Stimulated activated naive CD8-positive, alpha-beta T cell treated with anti-CD3 and anti-CD28 coated beads, Interleukin-15, Interleukin-2, amounts not matched to agents 100 U/mL and 50 U/mL, for 24 hours (primary cell): Measurements from ENCODE around the gene GPR55.

ENCODE experiments used
- ATAC-seq: fragments of 150-1000 bp; cut with Tn5 transposase; one replicate; pipeline ENCODE4 v1.10.0; 2021
- DNase-seq: peaks from one replicate; pipeline ENCODE4 v3.0.0; 2021

The GPR55 gene

GRCh38 chr2:230868161-230868946, 56.7 kb downstream of the GPR55 start:
- ATAC-seq (no peak), DNase-seq (no peak)

DNA sequence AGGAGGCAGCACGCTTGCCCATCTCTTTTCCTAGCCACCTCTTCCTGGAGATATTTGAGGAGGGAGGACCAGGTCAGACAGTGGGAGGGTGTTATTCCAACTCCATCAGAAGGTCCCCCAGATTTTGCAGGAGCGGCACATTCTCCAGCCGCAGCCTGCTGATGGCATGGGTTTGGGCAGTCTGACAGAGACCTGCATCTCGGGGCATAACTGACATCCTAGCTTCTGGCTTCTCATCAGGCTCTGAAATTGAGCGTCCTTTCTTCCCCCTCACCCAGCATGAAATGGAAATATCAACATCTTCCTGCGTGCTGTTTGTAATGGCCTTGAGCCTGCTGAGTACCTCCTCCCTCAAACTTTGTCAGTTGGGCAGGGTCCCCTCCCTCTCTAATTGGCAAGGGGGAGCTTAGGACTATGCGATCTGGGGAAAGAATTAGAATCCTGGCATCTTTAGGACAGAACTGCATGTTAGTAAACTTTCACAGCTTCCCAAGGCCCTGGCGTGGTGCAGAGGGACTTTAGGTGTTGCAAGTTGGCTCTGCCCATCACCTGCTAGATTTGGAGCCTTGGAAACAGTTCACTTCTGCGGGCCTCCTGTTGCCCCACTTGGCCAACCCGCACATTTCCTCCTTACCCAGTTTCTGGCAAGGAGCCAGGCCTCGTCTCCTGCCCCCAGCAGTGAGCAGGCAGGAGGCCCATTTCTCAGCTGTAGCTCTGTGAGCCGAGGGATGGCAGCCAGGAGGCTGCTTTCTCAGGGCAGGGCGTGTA, 58.1 kb downstream of the GPR55 start:
- peak; percentile 77 for DNase-seq
- ATAC-seq: peak; percentile 52

DNA sequence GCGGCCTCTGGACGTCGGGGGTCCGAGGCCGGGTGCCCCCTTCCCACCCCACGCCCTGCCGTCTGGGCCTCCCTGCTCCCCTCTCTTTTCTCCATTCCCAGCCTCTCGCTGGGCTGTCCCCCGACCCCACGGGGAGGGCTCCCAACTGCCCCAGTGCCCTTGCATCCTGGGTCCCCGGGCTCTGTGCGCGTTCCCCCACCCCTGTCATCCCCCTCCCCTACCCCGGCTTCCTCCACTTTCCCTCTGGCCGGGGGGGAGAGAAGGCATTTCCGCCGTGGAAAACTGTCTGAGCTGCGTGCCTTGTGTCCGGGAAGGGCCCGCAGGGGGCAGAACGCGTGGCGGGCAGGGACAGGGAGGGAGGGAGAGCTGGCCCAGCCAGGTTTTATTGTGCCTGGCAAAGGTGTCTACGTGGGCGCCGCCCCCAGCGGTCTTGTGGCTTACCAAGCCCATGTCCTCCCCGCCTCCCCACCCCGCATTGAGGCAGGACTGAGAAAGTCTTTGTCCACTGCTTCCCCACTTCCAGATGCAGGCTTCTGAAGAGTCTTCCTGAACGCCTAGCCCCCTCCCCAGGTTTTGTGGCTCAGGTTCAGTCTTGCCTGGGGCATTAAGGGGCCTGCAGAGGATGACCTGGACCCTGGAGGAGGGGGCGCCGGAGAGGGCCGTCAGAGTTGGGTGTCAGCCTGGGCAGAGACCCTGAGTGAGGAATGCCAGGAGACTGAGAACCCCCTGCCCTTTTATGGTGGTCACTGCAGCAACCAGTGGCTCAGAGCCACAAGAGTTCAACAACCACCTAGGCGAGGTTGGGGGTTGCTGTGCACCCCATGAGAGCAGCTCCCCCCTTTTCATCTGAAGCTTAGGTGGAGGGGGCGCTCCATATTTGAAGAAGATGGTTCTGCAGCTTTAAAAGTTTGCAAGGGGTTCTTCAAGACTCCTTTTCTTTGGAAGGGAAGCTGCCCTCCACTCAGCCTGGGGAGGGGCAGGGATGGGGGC, 59.0 kb downstream of the GPR55 start:
- ATAC-seq (no peak), DNase-seq (peak; percentile 58)

GRCh38 chr2:230865307-230865765, 59.7 kb downstream of the GPR55 start:
- DNase-seq: no peak

GRCh38 chr2:230864605-230865306, 60.3 kb downstream of the GPR55 start, which contains the start of gene ITM2C:
Gene ITM2C (plus strand): TSS chr2:230864942. CDS start chr2:230865026, 84 bp downstream.
- peak; percentile 82 for DNase-seq
- peak; percentile 83 for ATAC-seq

More at GRCh38 chr2:230865307-230865765, 59.7 kb downstream of the GPR55 start:
- no peak for ATAC-seq

GRCh38 chr2:230864122-230864604, 60.9 kb downstream of the GPR55 start:
- ATAC-seq: no peak
- no peak for DNase-seq

GRCh38 chr2:230863442-230864121, 61.5 kb downstream of the GPR55 start:
- no peak for ATAC-seq
- DNase-seq: no peak

GRCh38 chr2:230863031-230863430, 62.0 kb downstream of the GPR55 start:
- ATAC-seq (no peak), DNase-seq (no peak)

DNA sequence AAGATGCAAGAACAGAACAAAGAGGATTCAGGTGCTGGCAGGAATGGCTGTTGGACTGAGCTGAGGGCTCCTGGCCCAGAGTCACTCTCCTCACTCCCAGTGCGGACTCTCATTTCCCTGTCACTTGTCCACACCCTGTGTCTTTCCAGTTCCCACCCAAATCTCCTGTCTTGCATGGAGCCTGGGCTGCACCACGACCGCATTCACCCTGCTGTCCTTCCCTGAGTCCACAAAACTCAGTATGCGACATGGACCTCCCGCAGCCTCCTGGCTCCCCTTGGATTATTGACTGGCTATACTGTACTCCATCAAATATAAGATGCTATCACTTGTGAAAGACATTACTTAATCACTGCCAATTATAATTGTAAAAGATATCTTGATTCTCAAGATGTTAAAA, 62.8 kb downstream of the GPR55 start:
- DNase-seq (no peak), ATAC-seq (no peak)

GRCh38 chr2:230861552-230862255, 63.3 kb downstream of the GPR55 start:
- ATAC-seq: no peak
- DNase-seq: no peak
